ENCODE data around the gene SERPINA9.

GRCh38 chr14:94448071-94448808, 27.8 kb downstream of the SERPINA9 start:
- TF ChIP-seq CTCF (IDR thresholded peaks at IDR 0.05; ENCODE audit: borderline replicate concordance, extremely low read depth, low read length, poor library complexity, severe bottlenecking) (no peak), EZH2 (IDR thresholded peaks at IDR 0.05; ENCODE audit: borderline replicate concordance, low read depth, low read length, severe bottlenecking) (no peak)
